Vagina (tissue), 2 donors: Measurements from ENCODE around the gene MAPKBP1. TPM values are rescaled to one million over a fixed set of nuclear protein-coding genes. Genes with fewer than 3 reads are reported as not detected.
A peak's percentile ranks its signal among the peaks of the same experiment; 100 is the strongest.

Experiments used
- DNase-seq, 2 donors: peaks; one replicate each; pipeline ENCODE4 v3.0.0-alpha.2; 2017; ENCODE audit errors: extremely low spot score in 2 of 2
- H3K27ac ChIP-seq: fragments of 200-600 bp; sonication (generic); one replicate; pipeline ENCODE4 v1.5.1; 2019
- H3K27me3 ChIP-seq: fragments of 200-600 bp; sonication (generic); one replicate; pipeline ENCODE4 v1.5.1; 2019
- H3K36me3 ChIP-seq, 2 donors: fragments of 200-600 bp; sonication (generic); one replicate each; pipeline ENCODE4 v1.5.1; 2017 to 2019
- H3K4me1 ChIP-seq: fragments of 200-600 bp; sonication (generic); one replicate; pipeline ENCODE4 v1.5.1; 2019
- H3K4me3 ChIP-seq, 2 donors: fragments of 200-600 bp; sonication (generic); 1 replicate in 1 of 2; 2 replicates in 1 of 2; pipeline ENCODE4 v1.5.1; 2016 to 2019
- H3K9me3 ChIP-seq: fragments of 200-600 bp; sonication (generic); one replicate; pipeline ENCODE4 v1.5.1; 2019
- POLR2A ChIP-seq, 2 donors: fragments of 450-650 bp; IDR thresholded peaks; one replicate each; pipeline ENCODE4 v1.6.1; 2017; ENCODE audit warnings: antibody characterized with exemption in 2 of 2, mild to moderate bottlenecking in 2 of 2, moderate library complexity in 2 of 2
- POLR2AphosphoS5 ChIP-seq, 2 donors: sonication (generic); formaldehyde crosslinking; IDR thresholded peaks; one replicate each; pipeline ENCODE4 v1.9.0; 2017; ENCODE audit warnings: antibody characterized with exemption in 2 of 2, mild to moderate bottlenecking in 2 of 2, low read depth in 1 of 2; ENCODE audit not compliant: insufficient read depth in 1 of 2
- intact Hi-C: fragments of 100-400 bp; cut with DNase I; formaldehyde crosslinking; loops from one replicate; pipeline ENCODE4 v1.15.1; 2023
- total RNA-seq: library from RNA; depleted of rRNA; stranded (reverse); fragments of >200 nt; gene quantifications from one replicate; pipeline ENCODE4 v1.2.3, GENCODE V29; 2016
- TF ChIP-seq, protein P1 (sequence below), 3 experiments: fragments of 450-650 bp in 2 of 3; fragments of 200-600 bp in 1 of 3; sonication (generic) in 1 of 3; IDR thresholded peaks; one replicate each; pipeline ENCODE4 v1.5.1; 2017 to 2019; ENCODE audit warnings: antibody characterized with exemption in 3 of 3, mild to moderate bottlenecking in 2 of 3, moderate library complexity in 2 of 3

MAPKBP1 gene
- total RNA-seq, 1 donor from 2014 or later = 35.8 TPM

DNA sequence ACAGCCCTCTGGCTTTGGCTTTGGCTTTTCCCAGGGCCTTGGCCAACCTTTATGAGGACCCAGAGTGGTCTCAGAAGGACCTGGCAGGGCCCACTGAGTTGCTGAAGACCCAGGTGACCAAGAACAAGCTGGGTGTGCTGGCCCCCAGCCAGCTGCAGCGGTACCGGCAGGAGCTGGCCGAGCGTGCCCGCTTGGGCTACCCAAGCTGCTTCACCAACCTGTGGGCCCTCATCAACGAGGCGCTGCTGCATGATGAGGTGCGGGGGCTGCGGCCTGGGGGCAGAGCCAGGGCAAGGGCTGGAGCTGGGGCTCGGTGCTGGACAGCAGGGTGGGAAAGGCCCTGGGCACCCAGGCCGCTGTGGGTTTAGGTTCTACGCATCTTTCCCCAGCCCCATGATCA, 70.5 kb downstream of the MAPKBP1 start:
- Histone ChIP-seq H3K36me3 (peaks cover 0 to 56% of the 10 kb centered on the region in 2 donors), H3K4me1 (peaks cover 6% of the 10 kb centered on the region), H3K4me3 (no peak overlapping the region), H3K27ac (no peak overlapping the region), H3K27me3 (no peaks in the 10 kb centered on the region), H3K9me3 (no peaks in the 10 kb centered on the region)
- DNase-seq = no peak
- intact Hi-C loops = no loop called here
- TF ChIP-seq POLR2A (IDR thresholded peaks at IDR 0.05) (no peak), POLR2AphosphoS5 (IDR thresholded peaks at IDR 0.05; ENCODE audit: insufficient read depth in 1 of 2, low read depth in 1 of 2) (no peak)
- TF ChIP-seq, protein P1, sequence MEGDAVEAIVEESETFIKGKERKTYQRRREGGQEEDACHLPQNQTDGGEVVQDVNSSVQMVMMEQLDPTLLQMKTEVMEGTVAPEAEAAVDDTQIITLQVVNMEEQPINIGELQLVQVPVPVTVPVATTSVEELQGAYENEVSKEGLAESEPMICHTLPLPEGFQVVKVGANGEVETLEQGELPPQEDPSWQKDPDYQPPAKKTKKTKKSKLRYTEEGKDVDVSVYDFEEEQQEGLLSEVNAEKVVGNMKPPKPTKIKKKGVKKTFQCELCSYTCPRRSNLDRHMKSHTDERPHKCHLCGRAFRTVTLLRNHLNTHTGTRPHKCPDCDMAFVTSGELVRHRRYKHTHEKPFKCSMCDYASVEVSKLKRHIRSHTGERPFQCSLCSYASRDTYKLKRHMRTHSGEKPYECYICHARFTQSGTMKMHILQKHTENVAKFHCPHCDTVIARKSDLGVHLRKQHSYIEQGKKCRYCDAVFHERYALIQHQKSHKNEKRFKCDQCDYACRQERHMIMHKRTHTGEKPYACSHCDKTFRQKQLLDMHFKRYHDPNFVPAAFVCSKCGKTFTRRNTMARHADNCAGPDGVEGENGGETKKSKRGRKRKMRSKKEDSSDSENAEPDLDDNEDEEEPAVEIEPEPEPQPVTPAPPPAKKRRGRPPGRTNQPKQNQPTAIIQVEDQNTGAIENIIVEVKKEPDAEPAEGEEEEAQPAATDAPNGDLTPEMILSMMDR (IDR thresholded peaks at IDR 0.05) = no peak

DNA sequence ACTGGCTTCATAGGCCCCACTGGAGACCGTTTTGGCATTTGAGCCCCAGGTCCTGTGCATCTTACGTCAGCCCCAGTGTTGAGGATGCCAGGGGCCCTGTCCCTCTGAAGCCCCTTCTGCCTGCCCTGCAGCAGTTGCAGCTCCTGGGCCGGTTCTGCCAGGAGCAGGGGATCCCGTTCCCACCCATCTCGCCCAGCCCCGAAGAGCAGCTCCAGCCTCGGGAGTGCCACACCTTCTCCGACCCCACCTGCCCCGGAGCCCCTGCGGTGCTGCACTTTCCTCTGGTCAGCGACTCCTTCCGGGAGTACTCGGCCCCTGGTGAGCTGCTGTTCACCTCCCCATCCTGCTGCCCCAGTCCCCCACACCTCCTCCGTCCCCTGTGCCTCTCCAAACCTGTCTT, 72.9 kb downstream of the MAPKBP1 start:
- Histone ChIP-seq H3K4me3 (no peak overlapping the region), H3K9me3 (no peaks in the 10 kb centered on the region), H3K4me1 (peaks cover 17% of the 10 kb centered on the region), H3K27me3 (no peaks in the 10 kb centered on the region), H3K36me3 (peaks cover 0 to 40% of the 10 kb centered on the region in 2 donors), H3K27ac (no peak overlapping the region)
- intact Hi-C loops = no loop called here
- no peak for DNase-seq
- TF ChIP-seq POLR2AphosphoS5 (IDR thresholded peaks at IDR 0.05; ENCODE audit: insufficient read depth in 1 of 2, low read depth in 1 of 2) (no peak), POLR2A (IDR thresholded peaks at IDR 0.05) (no peak)
- TF ChIP-seq, protein P1 (IDR thresholded peaks at IDR 0.05) = no peak

DNA sequence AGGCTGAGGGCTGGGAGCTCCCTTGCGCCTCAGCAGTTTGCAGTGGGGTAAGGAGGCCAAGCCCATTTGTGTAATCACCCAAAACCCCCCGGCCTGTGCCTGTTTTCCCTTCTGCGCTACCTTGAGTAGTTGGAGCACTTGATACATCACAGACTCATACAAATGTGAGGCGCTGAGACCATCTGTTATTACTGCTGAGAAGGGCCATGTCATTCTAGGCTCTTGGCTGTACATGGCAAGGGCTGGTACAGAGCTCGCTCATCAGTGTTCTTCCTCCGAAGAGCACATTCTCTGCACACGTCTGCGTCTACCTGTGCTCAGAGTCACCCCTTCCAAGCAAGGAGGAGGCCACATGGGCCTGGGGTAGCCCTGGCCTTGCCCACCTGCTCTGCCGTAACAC, 73.7 kb downstream of the MAPKBP1 start:
- Histone ChIP-seq H3K27me3 (no peaks in the 10 kb centered on the region), H3K4me1 (peaks cover 17% of the 10 kb centered on the region), H3K9me3 (no peaks in the 10 kb centered on the region), H3K4me3 (no peak overlapping the region), H3K36me3 (peaks cover 0 to 40% of the 10 kb centered on the region in 2 donors), H3K27ac (no peak overlapping the region)
- TF ChIP-seq POLR2AphosphoS5 (IDR thresholded peaks at IDR 0.05; ENCODE audit: insufficient read depth in 1 of 2, low read depth in 1 of 2) (no peak), POLR2A (IDR thresholded peaks at IDR 0.05) (no peak)
- TF ChIP-seq, protein P1 (IDR thresholded peaks at IDR 0.05) = no peak
- intact Hi-C loops = no loop called here
- DNase-seq = no peak

DNA sequence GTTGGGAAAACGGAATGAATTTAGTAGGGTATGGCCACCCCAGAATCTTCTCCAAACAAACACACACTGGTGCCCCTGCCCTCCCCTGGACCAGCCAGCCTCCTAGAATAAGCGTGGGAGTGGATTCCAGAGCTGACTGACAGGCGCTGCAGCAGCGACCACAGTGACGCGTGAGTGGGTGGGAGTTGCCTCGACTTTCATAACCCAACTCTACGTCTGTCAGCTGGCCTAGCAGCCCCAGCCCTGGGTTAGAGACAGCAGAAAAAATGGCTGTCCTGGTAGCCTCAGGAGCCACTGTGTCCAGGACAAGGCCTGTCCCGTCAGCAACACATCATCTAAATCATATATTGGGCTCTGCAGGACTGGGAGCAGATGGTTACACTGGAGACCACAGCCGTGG, 74.3 kb downstream of the MAPKBP1 start:
- Histone ChIP-seq H3K27me3 (no peaks in the 10 kb centered on the region), H3K9me3 (no peaks in the 10 kb centered on the region), H3K4me1 (peaks cover 17% of the 10 kb centered on the region), H3K27ac (no peak overlapping the region), H3K36me3 (peaks cover 0 to 40% of the 10 kb centered on the region in 2 donors), H3K4me3 (no peak overlapping the region)
- TF ChIP-seq POLR2AphosphoS5 (IDR thresholded peaks at IDR 0.05; ENCODE audit: insufficient read depth in 1 of 2, low read depth in 1 of 2) (no peak), POLR2A (IDR thresholded peaks at IDR 0.05) (no peak)
- TF ChIP-seq, protein P1 (IDR thresholded peaks at IDR 0.05) = no peak
- intact Hi-C loops = no loop called here
- DNase-seq = no peak

DNA sequence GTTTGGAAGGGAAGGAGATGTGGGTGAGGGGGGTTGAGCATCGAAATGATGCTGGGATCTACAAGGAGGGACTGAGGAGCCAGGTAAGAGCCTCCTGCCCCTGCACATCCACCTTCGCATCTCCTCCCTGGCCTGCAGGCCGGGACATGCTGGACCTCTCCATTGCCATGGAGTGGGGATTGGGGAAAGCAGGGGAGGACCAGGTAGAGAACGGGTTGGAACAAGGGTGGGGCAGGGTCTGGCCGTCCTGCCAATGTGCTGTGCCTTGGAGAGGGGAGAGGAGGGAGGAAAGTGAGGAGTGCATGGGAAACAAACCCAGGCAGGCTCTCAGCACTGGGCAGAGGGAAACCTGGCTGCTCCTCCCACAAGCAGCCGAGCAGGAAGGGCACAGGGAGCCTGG, 74.9 kb downstream of the MAPKBP1 start:
- Histone ChIP-seq H3K4me3 (no peak overlapping the region), H3K36me3 (peaks cover 0 to 38% of the 10 kb centered on the region in 2 donors), H3K9me3 (no peaks in the 10 kb centered on the region), H3K27me3 (no peaks in the 10 kb centered on the region), H3K27ac (peak overlapping the region; percentile 22), H3K4me1 (peaks cover 17% of the 10 kb centered on the region)
- intact Hi-C loops = no loop called here
- DNase-seq = no peak
- TF ChIP-seq POLR2A (IDR thresholded peaks at IDR 0.05) (no peak), POLR2AphosphoS5 (IDR thresholded peaks at IDR 0.05; ENCODE audit: insufficient read depth in 1 of 2, low read depth in 1 of 2) (no peak)
- TF ChIP-seq, protein P1 (IDR thresholded peaks at IDR 0.05) = no peak
